ENCODE results near the gene LRP1B.

- no peak for TF ChIP-seq CTCF (conservative IDR thresholded peaks at IDR 0.05 in 1 of 2, IDR thresholded peaks at IDR 0.05 in 1 of 2; ENCODE audit: extremely low read depth in 1 of 2, insufficient read depth in 1 of 2, low read depth in 1 of 2, low read length in 2 of 2)
- no peak for TF ChIP-seq EZH2 (IDR thresholded peaks at IDR 0.05; ENCODE audit: borderline replicate concordance, low read length)
Observed at GRCh38 chr2:142069251-142069888, 61.4 kb downstream of the LRP1B start.
